H1 (cell line): ENCODE data around the gene HRH3. TPM values are rescaled to one million over a fixed set of nuclear protein-coding genes. Genes with fewer than 3 reads are reported as not detected.
A peak's percentile ranks its signal among the peaks of the same experiment; 100 is the strongest.

Source experiments
- CTCF ChIA-PET: fragments of 300-600 bp; sonication (Branson Sonifier 250); formaldehyde crosslinking; loops from one replicate; lab custom pipeline; 2021; ENCODE audit not compliant: partially characterized antibody; lab: Charles Lee
- POLR2A ChIA-PET: fragments of 300-600 bp; sonication (Branson Sonifier 250); formaldehyde crosslinking; loops from one replicate; lab custom pipeline; 2021; ENCODE audit warnings: inconsistent platforms; ENCODE audit not compliant: partially characterized antibody; lab: Charles Lee
- DNase-seq, 2 experiments: peaks; one replicate each; pipeline versions ENCODE4 v3.0.0 to v3.0.0-alpha.2; 2010 to 2022; ENCODE audit warnings: low spot score in 2 of 2, low read depth in 1 of 2, mixed read lengths in 1 of 2
- FAIRE-seq: peaks from 2 replicates; lab custom pipeline; 2011; peaks lifted over from hg19 to GRCh38; lab: Jason Lieb, UNC
- H2AFZ ChIP-seq: 2 replicates; pipeline ENCODE4 v1.8.1; 2012; ENCODE audit warnings: low read length, inconsistent platforms
- H2AK5ac ChIP-seq: 2 replicates; pipeline ENCODE4 v1.6.1; 2013; ENCODE audit warnings: low read depth, low read length
- H2BK120ac ChIP-seq: replicated peaks from 2 replicates; pipeline ENCODE3; 2013; ENCODE audit warnings: low read depth, low read length, inconsistent platforms
- H2BK12ac ChIP-seq: 2 replicates; pipeline ENCODE4 v1.6.1; 2013; ENCODE audit warnings: low read depth, low read length
- H2BK15ac ChIP-seq: 2 replicates; pipeline ENCODE4 v1.6.1; 2013; ENCODE audit warnings: low read length
- H2BK20ac ChIP-seq: 2 replicates; pipeline ENCODE4 v1.6.1; 2013; ENCODE audit warnings: low read length
- H2BK5ac ChIP-seq: 2 replicates; pipeline ENCODE4 v1.6.1; 2013; ENCODE audit warnings: low read depth, low read length
- H3K14ac ChIP-seq: 2 replicates; pipeline ENCODE4 v1.6.1; 2013; ENCODE audit warnings: inconsistent platforms; ENCODE audit not compliant: insufficient read length
- H3K18ac ChIP-seq: 2 replicates; pipeline ENCODE4 v1.6.1; 2013; ENCODE audit warnings: low read length; ENCODE audit errors: extremely low read depth
- H3K23ac ChIP-seq: 2 replicates; pipeline ENCODE4 v1.6.1; 2013; ENCODE audit warnings: inconsistent platforms; ENCODE audit not compliant: insufficient read length
- H3K23me2 ChIP-seq: 2 replicates; pipeline ENCODE4 v1.6.1; 2013; ENCODE audit warnings: low read depth, low read length
- H3K27ac ChIP-seq: 2 replicates; pipeline ENCODE4 v1.6.1; 2011; ENCODE audit warnings: low read depth, low read length, inconsistent platforms
- H3K27me3 ChIP-seq, 4 experiments: replicated peaks in 1 of 4; 1 replicate in 1 of 4; 2 replicates in 3 of 4; pipeline versions ENCODE4 v1.6.1 to v1.8.1; 2011 to 2013; ENCODE audit warnings: low read length in 3 of 4, mild to moderate bottlenecking in 3 of 4, inconsistent platforms in 2 of 4, mixed read lengths in 2 of 4, moderate library complexity in 1 of 4; ENCODE audit not compliant: control insufficient read depth in 3 of 4, insufficient read depth in 3 of 4; ENCODE audit errors: extremely low read depth in 1 of 4
- H3K36me3 ChIP-seq, 4 experiments: 2 replicates each; pipeline versions ENCODE4 v1.6.1 to v1.8.1; 2011 to 2013; ENCODE audit warnings: mild to moderate bottlenecking in 4 of 4, low read length in 3 of 4, moderate library complexity in 2 of 4, control low read depth in 1 of 4, inconsistent platforms in 1 of 4; ENCODE audit not compliant: insufficient read depth in 4 of 4, control insufficient read depth in 2 of 4
- H3K4ac ChIP-seq: replicated peaks from 2 replicates; pipeline ENCODE3; 2013; ENCODE audit warnings: low read length, low read depth, mixed read lengths, inconsistent platforms; ENCODE audit not compliant: insufficient read length
- H3K4me1 ChIP-seq, 4 experiments: replicated peaks in 1 of 4; 1 replicate in 1 of 4; 2 replicates in 3 of 4; pipeline versions ENCODE4 v1.6.1 to v1.8.1; 2011 to 2013; ENCODE audit warnings: low read length in 3 of 4, inconsistent platforms in 2 of 4, mixed read lengths in 1 of 4; ENCODE audit not compliant: insufficient read depth in 4 of 4, control insufficient read depth in 3 of 4
- H3K4me2 ChIP-seq, 2 experiments: 2 replicates each; pipeline versions ENCODE4 v1.6.1 to v1.8.1; 2011 to 2013; ENCODE audit warnings: low read depth in 2 of 2, low read length in 2 of 2, control low read depth in 1 of 2, inconsistent platforms in 1 of 2, mild to moderate bottlenecking in 1 of 2; ENCODE audit not compliant: insufficient read depth in 1 of 2
- H3K4me3 ChIP-seq, 4 experiments: fragments of 200-600, 300-600 bp in 1 of 4; sonication (generic), shearing (Covaris generic), sonication (Bioruptor Twin) in 1 of 4; 2 replicates each; pipeline versions ENCODE4 v1.5.1 to v1.8.1; 2011 to 2016; ENCODE audit warnings: low read length in 4 of 4, low read depth in 3 of 4, control low read depth in 2 of 4, inconsistent platforms in 2 of 4, mild to moderate bottlenecking in 2 of 4, mixed read lengths in 1 of 4, moderate library complexity in 1 of 4; ENCODE audit not compliant: insufficient read depth in 2 of 4; ENCODE audit errors: extremely low read depth in 1 of 4
- H3K56ac ChIP-seq: replicated peaks from 2 replicates; pipeline ENCODE3; 2013; ENCODE audit warnings: low read depth, mild to moderate bottlenecking, mixed read lengths, low read length, inconsistent platforms; ENCODE audit not compliant: insufficient read length
- H3K79me1 ChIP-seq: 2 replicates; pipeline ENCODE4 v1.6.1; 2013; ENCODE audit warnings: low read depth, low read length, control low read depth
- H3K79me2 ChIP-seq, 2 experiments: 2 replicates each; pipeline versions ENCODE4 v1.6.1 to v1.8.1; 2012 to 2013; ENCODE audit warnings: low read length in 2 of 2, mild to moderate bottlenecking in 2 of 2, inconsistent platforms in 1 of 2; ENCODE audit not compliant: insufficient read depth in 2 of 2, control insufficient read depth in 1 of 2
- H3K9ac ChIP-seq, 4 experiments: replicated peaks in 1 of 4; 1 replicate in 1 of 4; 2 replicates in 3 of 4; pipeline versions ENCODE4 v1.6.1 to v1.8.1; 2011 to 2013; ENCODE audit warnings: low read depth in 3 of 4, low read length in 3 of 4, control low read depth in 2 of 4, mild to moderate bottlenecking in 2 of 4, moderate library complexity in 2 of 4, inconsistent platforms in 1 of 4; ENCODE audit errors: extremely low read depth in 1 of 4
- H3K9me3 ChIP-seq, 2 experiments: 2 replicates each; pipeline versions ENCODE4 v1.6.1 to v1.8.1; 2012 to 2013; ENCODE audit warnings: mild to moderate bottlenecking in 2 of 2, moderate library complexity in 2 of 2, control low read depth in 1 of 2, inconsistent platforms in 1 of 2, low read depth in 1 of 2, low read length in 1 of 2, mixed read lengths in 1 of 2; ENCODE audit not compliant: insufficient read depth in 2 of 2
- H4K20me1 ChIP-seq, 2 experiments: replicated peaks in 1 of 2; 2 replicates each; pipeline versions ENCODE3 to v1.8.1; 2011 to 2013; ENCODE audit warnings: inconsistent platforms in 2 of 2, low read length in 2 of 2, mild to moderate bottlenecking in 1 of 2; ENCODE audit not compliant: insufficient read depth in 2 of 2, control insufficient read depth in 1 of 2
- H4K5ac ChIP-seq: 2 replicates; pipeline ENCODE4 v1.6.1; 2013; ENCODE audit warnings: low read length, low read depth, mixed read lengths, inconsistent platforms; ENCODE audit not compliant: insufficient read length
- H4K8ac ChIP-seq: 2 replicates; pipeline ENCODE4 v1.8.0; 2013; ENCODE audit warnings: mild to moderate bottlenecking, moderate library complexity, low read length, inconsistent platforms; ENCODE audit not compliant: insufficient read depth; ENCODE audit errors: extremely low read depth
- H4K91ac ChIP-seq: replicated peaks from 2 replicates; pipeline ENCODE3; 2013; ENCODE audit warnings: low read length, mixed read lengths, inconsistent platforms; ENCODE audit not compliant: insufficient read length
- ATF2 ChIP-seq: IDR thresholded peaks from 2 replicates; pipeline ENCODE4 v1.6.1; 2012; ENCODE audit warnings: low read length, inconsistent platforms
- CREB1 ChIP-seq: IDR thresholded peaks from 2 replicates; pipeline ENCODE4 v1.6.1; 2012; ENCODE audit warnings: inconsistent platforms
- CTBP2 ChIP-seq: IDR thresholded peaks from 2 replicates; pipeline ENCODE4 v1.7.0; 2011; ENCODE audit warnings: borderline replicate concordance, mild to moderate bottlenecking, moderate library complexity, mixed read lengths, low read length; ENCODE audit not compliant: insufficient read depth, insufficient read length
- EP300 ChIP-seq, 2 experiments: IDR thresholded peaks; 1 replicate in 1 of 2; 2 replicates in 1 of 2; pipeline ENCODE4 v1.6.1; 2011 to 2012; ENCODE audit warnings: low read depth in 2 of 2, low read length in 2 of 2, mild to moderate bottlenecking in 2 of 2, borderline replicate concordance in 1 of 2, inconsistent platforms in 1 of 2, moderate library complexity in 1 of 2
- FOSL1 ChIP-seq: IDR thresholded peaks from 2 replicates; pipeline ENCODE4 v1.6.1; 2011; ENCODE audit warnings: mild to moderate bottlenecking, low read depth, low read length, moderate library complexity; ENCODE audit not compliant: insufficient read depth
- RBBP5 ChIP-seq: IDR thresholded peaks from 2 replicates; pipeline ENCODE4 v1.7.1; 2012; ENCODE audit warnings: low read depth, mild to moderate bottlenecking, inconsistent platforms, low read length, moderate library complexity, borderline replicate concordance
- SAP30 ChIP-seq: fragments of 300-600 bp; sonication (generic); IDR thresholded peaks from 2 replicates; pipeline ENCODE4 v1.7.1; 2012; ENCODE audit warnings: low read length, moderate library complexity, mild to moderate bottlenecking, inconsistent platforms; ENCODE audit not compliant: insufficient read depth, insufficient replicate concordance
- SRF ChIP-seq: IDR thresholded peaks from 2 replicates; pipeline ENCODE4 v1.6.1; 2011; ENCODE audit warnings: mild to moderate bottlenecking, low read depth, low read length, moderate library complexity
- SUZ12 ChIP-seq: fragments of 200-600 bp; sonication (generic); IDR thresholded peaks from 2 replicates; pipeline ENCODE4 v1.6.1; 2012; ENCODE audit warnings: mild to moderate bottlenecking, inconsistent platforms, low read length, moderate library complexity, mixed read lengths
- TCF12 ChIP-seq: IDR thresholded peaks from 2 replicates; pipeline ENCODE4 v1.6.1; 2011; ENCODE audit warnings: low read depth, mild to moderate bottlenecking, low read length
- WGBS, 2 experiments: shearing (Covaris generic) in 1 of 2; methylation state at CpG; one replicate each; pipeline versions ENCODE4 v1.1.6 to v1.1.7; 2013 to 2015; ENCODE audit warnings: low lambda C conversion rate in 2 of 2, mixed read lengths in 2 of 2, inconsistent platforms in 1 of 2, low coverage in 1 of 2, missing lambda C conversion rate in 1 of 2; ENCODE audit not compliant: insufficient replicate concordance in 2 of 2, insufficient coverage in 1 of 2, insufficient read length in 1 of 2; ENCODE audit errors: extremely low coverage in 1 of 2, missing lambda C conversion rate in 1 of 2; 5-methylcytosine and 5-hydroxymethylcytosine counted together
- polyA plus RNA-seq, 7 experiments: library from polyadenylated mRNA; depleted of rRNA in 3 of 7; stranded (reverse) in 5 of 7; unstranded in 2 of 7; fragments of >200 nt in 5 of 7; fragments of 200-250 nt in 2 of 7; gene quantifications; 1 replicate in 5 of 7; 2 replicates in 1 of 7; 4 replicates in 1 of 7; pipeline versions ENCODE4 v1.2.1 to v1.2.3, GENCODE V29; 2011 to 2013; ENCODE audit warnings: missing spikeins in 2 of 7, mixed read lengths in 2 of 7
- total RNA-seq: library from RNA; stranded (reverse); fragmentation: NEBNext Ultra II Directional; extraction: Animal tissue kit (Norgen Biotek cat#: 25700); gene quantifications from 2 replicates; pipeline ENCODE4 v1.2.1, GENCODE V29; 2021
- TF ChIP-seq, protein P1 (sequence below): IDR thresholded peaks from 2 replicates; pipeline ENCODE4 v1.6.1; 2011; ENCODE audit warnings: low read depth, mild to moderate bottlenecking, low read length; ENCODE audit not compliant: insufficient read depth

HRH3 gene
- total and polyA plus RNA-seq, 2 of the 8 experiments (the other 6 are each of a cell fraction or from before 2014, with no cell fraction given) = 2.0 to 4.5 TPM

GRCh38 chr20:62243106-62243505 is 23.0 kb upstream of the HRH3 start:
- Histone ChIP-seq H3K79me2 (peaks cover 6 to 83% of the 10 kb centered on the region in 2 experiments), H3K14ac (no peak overlapping the region), H2AFZ (no peak overlapping the region), H3K27me3 (no peaks in the 10 kb centered on the region), H2AK5ac (peak overlapping the region; percentile 75; the same call in 1 of the 2 replicates), H4K91ac (no peak overlapping the region), H3K4me3 (no peak overlapping the region), H3K23ac (no peak overlapping the region), H3K56ac (no peak overlapping the region), H2BK15ac (no peak overlapping the region), H2BK20ac (no peak overlapping the region), H3K36me3 (peaks cover 0 to 2% (median 0%) of the 10 kb centered on the region in 4 experiments; a peak in 1 of 8 replicates), H2BK12ac (0 out of 2 replicates have a peak overlapping the region, but pooled peaks have one; percentile 14), H2BK120ac (no peak overlapping the region), H3K4me1 (peaks cover 0 to 8% (median 1%) of the 10 kb centered on the region in 4 experiments; a peak in 4 of 7 replicates), H2BK5ac (no peak overlapping the region), H3K27ac (no peak overlapping the region; the same call in 1 of the 2 replicates), H4K20me1 (peaks cover 17 to 41% of the 10 kb centered on the region in 2 experiments), H4K5ac (no peak overlapping the region), H3K23me2 (no peaks in the 10 kb centered on the region; the same call in 1 of the 2 replicates), H4K8ac (no peak overlapping the region), H3K79me1 (peaks cover 30% of the 10 kb centered on the region), H3K4ac (no peak overlapping the region), H3K9ac (no peak overlapping the region), H3K18ac (no peak overlapping the region), H3K4me2 (no peak overlapping the region), H3K9me3 (no peaks in the 10 kb centered on the region)
- ChIA-PET CTCF (no interaction called here), POLR2A (interaction anchor here (1.1 to 1.4 kb wide), 3 partner anchors 10 to 112 kb away, joined by 3 read pairs; no protein-coding TSS in a partner anchor)
- FAIRE-seq (no peak), DNase-seq (no peak)
- 87% methylated on average over 22 of the region's 22 CpGs; no CpG with 5 or more reads in 1 of the 2 experiments for WGBS, 2 experiments
- TF ChIP-seq SAP30 (no peak), RBBP5 (no peak), FOSL1 (no peak), TCF12 (no peak), CREB1 (no peak), CTBP2 (no peak), EP300 (IDR thresholded peaks at IDR 0.05; ENCODE audit: borderline replicate concordance in 1 of 2, low read depth in 2 of 2, low read length in 2 of 2) (no peak), SUZ12 (no peak), SRF (no peak), ATF2 (no peak)
- TF ChIP-seq, protein P1, sequence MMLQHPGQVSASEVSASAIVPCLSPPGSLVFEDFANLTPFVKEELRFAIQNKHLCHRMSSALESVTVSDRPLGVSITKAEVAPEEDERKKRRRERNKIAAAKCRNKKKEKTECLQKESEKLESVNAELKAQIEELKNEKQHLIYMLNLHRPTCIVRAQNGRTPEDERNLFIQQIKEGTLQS = no peak
